Transverse colon (tissue), 4 donors: ENCODE measurements around the gene UBC. TPM values are rescaled to one million over a fixed set of nuclear protein-coding genes. Genes with fewer than 3 reads are reported as not detected.

Experiments used
- DNase-seq: peaks from one replicate; pipeline ENCODE4 v3.0.0-alpha.2; 2019
- H3K27ac ChIP-seq, 4 donors: fragments of 200-600 bp; sonication (generic); 2 replicates each; pipeline ENCODE4 v1.5.1; 2016 to 2018; ENCODE audit warnings: inconsistent platforms in 4 of 4
- H3K27me3 ChIP-seq: fragments of 200-600 bp; sonication (generic); 2 replicates; pipeline ENCODE4 v1.5.1; 2017; ENCODE audit warnings: inconsistent platforms
- H3K36me3 ChIP-seq, 4 donors: fragments of 200-600 bp; sonication (generic); 2 replicates each; pipeline ENCODE4 v1.5.1; 2017 to 2019; ENCODE audit warnings: inconsistent platforms in 4 of 4
- H3K4me1 ChIP-seq, 4 donors: fragments of 200-600 bp; sonication (generic); 2 replicates each; pipeline ENCODE4 v1.5.1; 2017 to 2020; ENCODE audit warnings: inconsistent platforms in 4 of 4
- H3K4me3 ChIP-seq, 4 donors: fragments of 200-600 bp; sonication (generic); 1 replicate in 1 of 4; 2 replicates in 3 of 4; pipeline versions ENCODE4 v1.5.1 to v1.6.1; 2017 to 2019; ENCODE audit warnings: inconsistent platforms in 4 of 4
- H3K9me3 ChIP-seq, 2 donors: fragments of 200-600 bp; sonication (generic); 2 replicates each; pipeline ENCODE4 v1.5.1; 2017 to 2019; ENCODE audit warnings: inconsistent platforms in 2 of 2
- CTCF ChIP-seq, 5 experiments: fragments of 200-600 bp in 3 of 5; fragments of 450-650 bp in 2 of 5; sonication (generic) in 3 of 5; IDR thresholded peaks; 1 replicate in 2 of 5; 2 replicates in 3 of 5; pipeline ENCODE4 v1.5.1; 2016 to 2017; ENCODE audit warnings: antibody characterized with exemption in 5 of 5, inconsistent platforms in 3 of 5, mild to moderate bottlenecking in 2 of 5, moderate library complexity in 1 of 5
- EP300 ChIP-seq: sonication (generic); formaldehyde crosslinking; IDR thresholded peaks from one replicate; pipeline ENCODE4 v1.6.1; 2017; ENCODE audit warnings: antibody characterized with exemption, low read depth
- POLR2A ChIP-seq: fragments of 450-650 bp; IDR thresholded peaks from one replicate; pipeline ENCODE4 v1.6.1; 2016; ENCODE audit warnings: antibody characterized with exemption, mild to moderate bottlenecking, moderate library complexity
- POLR2AphosphoS5 ChIP-seq, 3 donors: sonication (generic); formaldehyde crosslinking; IDR thresholded peaks; one replicate each; pipeline ENCODE4 v1.6.1; 2016; ENCODE audit warnings: antibody characterized with exemption in 3 of 3
- WGBS, 2 donors: methylation state at CpG; one replicate each; pipeline ENCODE4 v1.1.5; 2018; ENCODE audit warnings: low coverage in 1 of 2; 5-methylcytosine and 5-hydroxymethylcytosine counted together
- in situ Hi-C, 4 donors: fragments of 200-750 bp; cut with MboI; loops; one replicate each; pipeline versions ENCODE4 v1.15.0 to v1.15.1; 2017; ENCODE audit warnings: low sequenced_read_pairs in 3 of 4, low pct_ligation_motif_present in 1 of 4, low pct_unique_long_range_greater_than_20kb in 1 of 4
- intact Hi-C: fragments of 100-400 bp; cut with DNase I; formaldehyde crosslinking; loops from one replicate; pipeline ENCODE4 v1.15.1; 2023; ENCODE audit warnings: low total_unique reads
- total RNA-seq, 4 donors: library from RNA; depleted of rRNA; stranded (reverse); fragments of >200 nt; gene quantifications; one replicate each; pipeline ENCODE4 v1.1.0, GENCODE V29; 2016

UBC gene
- total RNA-seq = 1,000 to 10,000 TPM; 1,242 to 1,580 (median 1,406) TPM

DNA sequence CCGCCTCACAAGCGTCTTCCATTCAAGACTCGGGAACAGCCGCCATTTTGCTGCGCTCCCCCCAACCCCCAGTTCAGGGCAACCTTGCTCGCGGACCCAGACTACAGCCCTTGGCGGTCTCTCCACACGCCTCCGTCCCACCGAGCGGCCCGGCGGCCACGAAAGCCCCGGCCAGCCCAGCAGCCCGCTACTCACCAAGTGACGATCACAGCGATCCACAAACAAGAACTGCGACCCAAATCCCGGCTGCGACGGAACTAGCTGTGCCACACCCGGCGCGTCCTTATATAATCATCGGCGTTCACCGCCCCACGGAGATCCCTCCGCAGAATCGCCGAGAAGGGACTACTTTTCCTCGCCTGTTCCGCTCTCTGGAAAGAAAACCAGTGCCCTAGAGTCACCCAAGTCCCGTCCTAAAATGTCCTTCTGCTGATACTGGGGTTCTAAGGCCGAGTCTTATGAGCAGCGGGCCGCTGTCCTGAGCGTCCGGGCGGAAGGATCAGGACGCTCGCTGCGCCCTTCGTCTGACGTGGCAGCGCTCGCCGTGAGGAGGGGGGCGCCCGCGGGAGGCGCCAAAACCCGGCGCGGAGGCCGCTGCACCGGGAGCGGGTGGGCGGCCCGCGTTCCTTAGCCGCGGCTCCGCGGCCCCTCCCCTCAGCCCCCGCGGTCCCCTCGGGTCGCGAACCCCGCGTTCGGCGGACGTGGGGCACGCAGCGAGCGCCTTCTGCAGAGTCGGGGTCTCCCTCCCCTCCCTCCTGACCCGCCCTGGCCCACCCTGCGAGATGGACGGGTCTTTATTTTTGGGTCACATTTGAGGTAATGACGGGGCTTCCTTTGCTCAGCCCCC, at the start of gene UBC:
Gene UBC, minus strand, starts transcription at position 259 of the 847 bp plus-strand sequence. CDS start 879 bp downstream, outside the sequence.
- intact Hi-C loops (no loop called here), in situ Hi-C loops (no loop called here)
- DNase-seq = peak; percentile 95
- TF ChIP-seq POLR2A (peak; percentile 100), POLR2AphosphoS5 (IDR thresholded peaks at IDR 0.05) (peak; percentile 100), EP300 (peak; percentile 52), CTCF (IDR thresholded peaks at IDR 0.05) (no peak)
- Histone ChIP-seq H3K9me3 (no peaks in the 10 kb centered on the region), H3K4me1 (peaks cover 34 to 66% (median 61%) of the 10 kb centered on the region in 4 donors), H3K27me3 (no peaks in the 10 kb centered on the region), H3K36me3 (peaks cover 0 to 17% (median 7%) of the 10 kb centered on the region in 4 donors), H3K27ac (peak within 1 kb of the TSS; percentile 98 to 100 (median 98)), H3K4me3 (peak within 1 kb of the TSS; percentile 64 to 80 (median 73))
- 1% methylated on average over 65 of the region's 85 CpGs; no CpG with 5 or more reads in 1 of the 2 donors for WGBS, 2 donors

GRCh38 chr12:124963211-124963610, 48.8 kb upstream of the UBC start:
- in situ Hi-C loops (no loop called here), intact Hi-C loops (no loop called here)
- H3K27ac ChIP-seq = no peak overlapping the region
- DNase-seq = no peak
- no peak overlapping the region for H3K4me3 ChIP-seq
- H3K9me3 ChIP-seq = no peaks in the 10 kb centered on the region
- H3K27me3 ChIP-seq = no peaks in the 10 kb centered on the region
- no peak for TF ChIP-seq POLR2A
- TF ChIP-seq POLR2AphosphoS5 (IDR thresholded peaks at IDR 0.05) = no peak
- no peak for TF ChIP-seq CTCF (IDR thresholded peaks at IDR 0.05)
- no peak for TF ChIP-seq EP300
- peaks cover 0 to 38% (median 9%) of the 10 kb centered on the region in 4 donors for H3K36me3 ChIP-seq
- H3K4me1 ChIP-seq = no peaks in the 10 kb centered on the region
- WGBS, 2 donors = 91% methylated on average over 8 of the region's 8 CpGs; no CpG with 5 or more reads in 1 of the 2 donors

- in situ Hi-C loops = no loop called here
- Histone ChIP-seq H3K4me1 (no peaks in the 10 kb centered on the region), H3K36me3 (peaks cover 0 to 40% (median 6%) of the 10 kb centered on the region in 4 donors), H3K4me3 (no peak overlapping the region), H3K27me3 (no peaks in the 10 kb centered on the region), H3K9me3 (no peaks in the 10 kb centered on the region), H3K27ac (no peak overlapping the region)
- DNase-seq = no peak
- intact Hi-C loops = no loop called here
- TF ChIP-seq POLR2A = no peak
- TF ChIP-seq POLR2AphosphoS5 (IDR thresholded peaks at IDR 0.05) = no peak
- TF ChIP-seq CTCF (IDR thresholded peaks at IDR 0.05) = no peak
- no peak for TF ChIP-seq EP300
- WGBS, 2 donors = 87 to 93% methylated on average over 17 to 29 of the region's 29 CpGs
Observed at GRCh38 chr12:124961055-124961454, 46.6 kb upstream of the UBC start.

- TF ChIP-seq POLR2AphosphoS5 (IDR thresholded peaks at IDR 0.05) (no peak), CTCF (IDR thresholded peaks at IDR 0.05) (no peak), POLR2A (no peak), EP300 (no peak)
- Histone ChIP-seq H3K36me3 (peaks cover 0 to 23% (median 5%) of the 10 kb centered on the region in 4 donors), H3K4me1 (no peaks in the 10 kb centered on the region), H3K9me3 (no peaks in the 10 kb centered on the region), H3K27ac (no peak overlapping the region), H3K27me3 (no peaks in the 10 kb centered on the region), H3K4me3 (no peak overlapping the region)
- in situ Hi-C loops (no loop called here), intact Hi-C loops (no loop called here)
- WGBS, 2 donors = 96% methylated on average over 15 of the region's 16 CpGs; no CpG with 5 or more reads in 1 of the 2 donors
- no peak for DNase-seq
Observed at GRCh38 chr12:124956571-124956970, 42.1 kb upstream of the UBC start.
